Kidney (tissue), 14 donors: Measurements from ENCODE around the gene UBA1. TPM values are rescaled to one million over a fixed set of nuclear protein-coding genes. Genes with fewer than 3 reads are reported as not detected.

Experiments used
- DNase-seq, 5 donors: peaks; one replicate each; pipeline ENCODE4 v3.0.0-alpha.2; 2013 to 2020
- FAIRE-seq: peaks from 2 replicates; lab custom pipeline; 2012; peaks lifted over from hg19 to GRCh38; lab: Jason Lieb, UNC
- H3K27ac ChIP-seq, 2 donors: one replicate each; pipeline ENCODE4 v1.7.0; 2013; ENCODE audit warnings: low read depth in 2 of 2, low read length in 2 of 2, inconsistent platforms in 1 of 2
- H3K27me3 ChIP-seq: one replicate; pipeline ENCODE4 v1.7.1; 2013; ENCODE audit warnings: low read length, inconsistent platforms; ENCODE audit not compliant: control insufficient read depth, insufficient read depth
- H3K36me3 ChIP-seq, 3 donors: one replicate each; pipeline versions ENCODE4 v1.7.0 to v1.7.1; 2013; ENCODE audit warnings: low read length in 3 of 3, control low read depth in 1 of 3, inconsistent platforms in 1 of 3; ENCODE audit not compliant: insufficient read depth in 3 of 3, control insufficient read depth in 2 of 3
- H3K4me1 ChIP-seq, 3 donors: one replicate each; pipeline versions ENCODE4 v1.7.0 to v1.7.1; 2013; ENCODE audit warnings: low read length in 3 of 3, inconsistent platforms in 1 of 3, low read depth in 1 of 3; ENCODE audit not compliant: control insufficient read depth in 2 of 3, insufficient read depth in 2 of 3
- H3K4me3 ChIP-seq, 3 donors: one replicate each; pipeline versions ENCODE4 v1.7.0 to v1.8.1; 2013; ENCODE audit warnings: low read length in 3 of 3, control low read depth in 1 of 3, inconsistent platforms in 1 of 3
- H3K9ac ChIP-seq, 3 donors: one replicate each; pipeline versions ENCODE4 v1.7.0 to v1.7.1; 2013; ENCODE audit warnings: low read length in 3 of 3, control low read depth in 1 of 3, inconsistent platforms in 1 of 3
- H3K9me3 ChIP-seq, 3 donors: one replicate each; pipeline versions ENCODE4 v1.7.0 to v1.7.1; 2013; ENCODE audit warnings: low read length in 3 of 3, control low read depth in 1 of 3, inconsistent platforms in 1 of 3; ENCODE audit not compliant: control insufficient read depth in 2 of 3, insufficient read depth in 1 of 3
- intact Hi-C: fragments of 100-400 bp; cut with DNase I; formaldehyde crosslinking; loops from one replicate; pipeline ENCODE4 v1.11.1; 2022
- polyA plus RNA-seq: library from polyadenylated mRNA; stranded (reverse); fragments of 350-450 nt; fragmentation: Illumina TruSeq; extraction: RNeasy Lipid Tissue Mini Kit (QIAGEN cat#74804); gene quantifications from one replicate; pipeline ENCODE4 v1.2.3, GENCODE V29; 2014; ENCODE audit warnings: low read depth, low replicate concordance; ENCODE audit not compliant: insufficient read depth
- total RNA-seq: library from RNA; stranded (reverse); fragmentation: NEBNext Ultra II Directional; extraction: Animal tissue kit (Norgen Biotek cat#: 25700); gene quantifications from one replicate; pipeline ENCODE4 v1.2.1, GENCODE V29; 2021
- TF ChIP-seq, protein P1 (sequence below): IDR thresholded peaks from 3 replicates; pipeline ENCODE4 v1.5.1; 2012; ENCODE audit warnings: mild to moderate bottlenecking, moderate library complexity, borderline replicate concordance; ENCODE audit not compliant: insufficient read depth; ENCODE audit errors: extremely low read depth
- donor health status: control.
- donor health status: control.
- donor health status: control.
- donor health status: control.
- donor health status: control.
- donor health status: DM: yes; HTN: yes; CAD: no.
- donor health status: Normal renal cell carcinoma (clear cell type).

UBA1 gene
- total and polyA plus RNA-seq, 2 donors from 2014 or later: 155 to 218 TPM

DNA sequence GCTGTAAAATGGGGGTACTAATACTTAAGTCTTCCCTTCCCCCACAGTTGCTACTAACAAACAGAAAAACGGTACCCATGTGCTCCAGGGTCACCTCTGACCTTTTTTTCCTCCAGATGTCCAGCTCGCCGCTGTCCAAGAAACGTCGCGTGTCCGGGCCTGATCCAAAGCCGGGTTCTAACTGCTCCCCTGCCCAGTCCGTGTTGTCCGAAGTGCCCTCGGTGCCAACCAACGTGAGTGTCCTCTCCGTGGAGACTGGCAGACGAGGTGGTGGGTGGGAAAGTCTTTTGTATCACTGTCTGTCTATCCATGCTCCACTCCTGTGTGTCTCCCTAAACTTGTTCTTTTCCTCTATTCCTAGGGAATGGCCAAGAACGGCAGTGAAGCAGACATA lies 5.1 kb downstream of the UBA1 start:
- H3K9me3 ChIP-seq: no peaks in the 10 kb centered on the region
- TF ChIP-seq, protein P1, sequence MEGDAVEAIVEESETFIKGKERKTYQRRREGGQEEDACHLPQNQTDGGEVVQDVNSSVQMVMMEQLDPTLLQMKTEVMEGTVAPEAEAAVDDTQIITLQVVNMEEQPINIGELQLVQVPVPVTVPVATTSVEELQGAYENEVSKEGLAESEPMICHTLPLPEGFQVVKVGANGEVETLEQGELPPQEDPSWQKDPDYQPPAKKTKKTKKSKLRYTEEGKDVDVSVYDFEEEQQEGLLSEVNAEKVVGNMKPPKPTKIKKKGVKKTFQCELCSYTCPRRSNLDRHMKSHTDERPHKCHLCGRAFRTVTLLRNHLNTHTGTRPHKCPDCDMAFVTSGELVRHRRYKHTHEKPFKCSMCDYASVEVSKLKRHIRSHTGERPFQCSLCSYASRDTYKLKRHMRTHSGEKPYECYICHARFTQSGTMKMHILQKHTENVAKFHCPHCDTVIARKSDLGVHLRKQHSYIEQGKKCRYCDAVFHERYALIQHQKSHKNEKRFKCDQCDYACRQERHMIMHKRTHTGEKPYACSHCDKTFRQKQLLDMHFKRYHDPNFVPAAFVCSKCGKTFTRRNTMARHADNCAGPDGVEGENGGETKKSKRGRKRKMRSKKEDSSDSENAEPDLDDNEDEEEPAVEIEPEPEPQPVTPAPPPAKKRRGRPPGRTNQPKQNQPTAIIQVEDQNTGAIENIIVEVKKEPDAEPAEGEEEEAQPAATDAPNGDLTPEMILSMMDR: no peak

GRCh38 chrX:47199286-47199685 lies 5.7 kb downstream of the UBA1 start:
- peaks cover 0 to 37% (median 19%) of the 10 kb centered on the region in 3 donors for H3K4me1 ChIP-seq
- no peaks in the 10 kb centered on the region for H3K27me3 ChIP-seq
- no peak overlapping the region for H3K27ac ChIP-seq
- peaks cover 13 to 44% (median 20%) of the 10 kb centered on the region in 3 donors for H3K36me3 ChIP-seq
- no peak for FAIRE-seq
- no peaks in the 10 kb centered on the region for H3K9me3 ChIP-seq
- no peak overlapping the region for H3K9ac ChIP-seq
- TF ChIP-seq, protein P1: no peak
- H3K4me3 ChIP-seq: no peak overlapping the region
- no peak for DNase-seq
- intact Hi-C loops: no loop called here

More for the DNA sequence above, 5.1 kb downstream of the UBA1 start:
- Histone ChIP-seq H3K27ac (no peak overlapping the region), H3K36me3 (peaks cover 12 to 41% (median 20%) of the 10 kb centered on the region in 3 donors), H3K4me1 (peaks cover 0 to 37% (median 19%) of the 10 kb centered on the region in 3 donors), H3K9ac (peak overlapping the region in 1 of 3 donors; percentile 26), H3K27me3 (no peaks in the 10 kb centered on the region), H3K4me3 (no peak overlapping the region)
- intact Hi-C loops: no loop called here
- DNase-seq (no peak), FAIRE-seq (no peak)

GRCh38 chrX:47200385-47201150 lies 6.9 kb downstream of the UBA1 start:
- TF ChIP-seq, protein P1: no peak
- H3K36me3 ChIP-seq: peaks cover 19 to 55% (median 25%) of the 10 kb centered on the region in 3 donors
- DNase-seq: no peak
- intact Hi-C loops: no loop called here
- peaks cover 0 to 31% (median 19%) of the 10 kb centered on the region in 3 donors for H3K4me1 ChIP-seq
- FAIRE-seq: no peak
- H3K4me3 ChIP-seq: no peak overlapping the region
- no peak overlapping the region for H3K9ac ChIP-seq
- H3K9me3 ChIP-seq: no peaks in the 10 kb centered on the region
- no peak overlapping the region for H3K27ac ChIP-seq
- no peaks in the 10 kb centered on the region for H3K27me3 ChIP-seq
